ENCODE data around the gene GEMIN2. TPM values are rescaled to one million over a fixed set of nuclear protein-coding genes. Genes with fewer than 3 reads are reported as not detected.
"Not testable (repeated sequence)": the region's sequence is repeated elsewhere in the genome, so short reads cannot be mapped to it uniquely, and the experiment has no call there.

GEMIN2 gene
- total RNA-seq, 4 donors from 2014 or later: 12.0 to 26.1 (median 20.6) TPM

GRCh38 chr14:39181026-39181692, 67.0 kb downstream of the GEMIN2 start:
- Histone ChIP-seq H3K4me1 (peaks cover 0 to 39% (median 7%) of the 10 kb centered on the region in 4 donors), H3K9me3 (no peaks in the 10 kb centered on the region), H3K27me3 (no peaks in the 10 kb centered on the region), H3K27ac (no peak overlapping the region), H3K4me3 (no peak overlapping the region), H3K36me3 (peaks cover 10 to 91% (median 19%) of the 10 kb centered on the region in 3 donors)
- TF ChIP-seq EP300 (IDR thresholded peaks at IDR 0.05) (no peak), POLR2A (IDR thresholded peaks at IDR 0.05) (no peak)
- TF ChIP-seq, protein P1, sequence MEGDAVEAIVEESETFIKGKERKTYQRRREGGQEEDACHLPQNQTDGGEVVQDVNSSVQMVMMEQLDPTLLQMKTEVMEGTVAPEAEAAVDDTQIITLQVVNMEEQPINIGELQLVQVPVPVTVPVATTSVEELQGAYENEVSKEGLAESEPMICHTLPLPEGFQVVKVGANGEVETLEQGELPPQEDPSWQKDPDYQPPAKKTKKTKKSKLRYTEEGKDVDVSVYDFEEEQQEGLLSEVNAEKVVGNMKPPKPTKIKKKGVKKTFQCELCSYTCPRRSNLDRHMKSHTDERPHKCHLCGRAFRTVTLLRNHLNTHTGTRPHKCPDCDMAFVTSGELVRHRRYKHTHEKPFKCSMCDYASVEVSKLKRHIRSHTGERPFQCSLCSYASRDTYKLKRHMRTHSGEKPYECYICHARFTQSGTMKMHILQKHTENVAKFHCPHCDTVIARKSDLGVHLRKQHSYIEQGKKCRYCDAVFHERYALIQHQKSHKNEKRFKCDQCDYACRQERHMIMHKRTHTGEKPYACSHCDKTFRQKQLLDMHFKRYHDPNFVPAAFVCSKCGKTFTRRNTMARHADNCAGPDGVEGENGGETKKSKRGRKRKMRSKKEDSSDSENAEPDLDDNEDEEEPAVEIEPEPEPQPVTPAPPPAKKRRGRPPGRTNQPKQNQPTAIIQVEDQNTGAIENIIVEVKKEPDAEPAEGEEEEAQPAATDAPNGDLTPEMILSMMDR (IDR thresholded peaks at IDR 0.05): no peak
- 93 to 94% methylated on average over 7 of the region's 7 CpGs for WGBS, 2 donors
- DNase-seq (ENCODE audit: low spot score in 2 of 2): no peak

DNA sequence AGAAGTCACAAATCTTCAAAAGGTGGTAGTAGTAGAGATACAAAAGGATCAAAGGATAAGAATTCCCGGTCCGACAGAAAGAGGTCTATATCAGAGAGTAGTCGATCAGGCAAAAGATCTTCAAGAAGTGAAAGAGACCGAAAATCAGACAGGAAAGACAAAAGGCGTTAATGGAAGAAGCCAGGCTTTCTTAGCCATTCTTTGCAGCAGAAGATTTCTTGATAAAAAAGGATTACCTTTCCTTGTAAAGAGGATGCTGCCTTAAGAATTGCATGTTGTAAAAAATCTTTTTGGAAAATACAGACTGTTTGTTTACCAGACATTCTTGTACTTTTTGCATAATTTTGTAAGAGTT, 67.5 kb downstream of the GEMIN2 start:
- Histone ChIP-seq H3K27ac (no peak overlapping the region), H3K9me3 (no peaks in the 10 kb centered on the region), H3K36me3 (peaks cover 10 to 95% (median 19%) of the 10 kb centered on the region in 3 donors), H3K4me3 (no peak overlapping the region), H3K27me3 (no peaks in the 10 kb centered on the region), H3K4me1 (peaks cover 0 to 34% (median 2%) of the 10 kb centered on the region in 4 donors)
- DNase-seq (ENCODE audit: low spot score in 2 of 2): no peak
- 82 to 84% methylated on average over 5 of the region's 5 CpGs for WGBS, 2 donors
- no peak for TF ChIP-seq EP300 (IDR thresholded peaks at IDR 0.05)
- TF ChIP-seq, protein P1 (IDR thresholded peaks at IDR 0.05): no peak
- TF ChIP-seq POLR2A (IDR thresholded peaks at IDR 0.05): no peak

DNA sequence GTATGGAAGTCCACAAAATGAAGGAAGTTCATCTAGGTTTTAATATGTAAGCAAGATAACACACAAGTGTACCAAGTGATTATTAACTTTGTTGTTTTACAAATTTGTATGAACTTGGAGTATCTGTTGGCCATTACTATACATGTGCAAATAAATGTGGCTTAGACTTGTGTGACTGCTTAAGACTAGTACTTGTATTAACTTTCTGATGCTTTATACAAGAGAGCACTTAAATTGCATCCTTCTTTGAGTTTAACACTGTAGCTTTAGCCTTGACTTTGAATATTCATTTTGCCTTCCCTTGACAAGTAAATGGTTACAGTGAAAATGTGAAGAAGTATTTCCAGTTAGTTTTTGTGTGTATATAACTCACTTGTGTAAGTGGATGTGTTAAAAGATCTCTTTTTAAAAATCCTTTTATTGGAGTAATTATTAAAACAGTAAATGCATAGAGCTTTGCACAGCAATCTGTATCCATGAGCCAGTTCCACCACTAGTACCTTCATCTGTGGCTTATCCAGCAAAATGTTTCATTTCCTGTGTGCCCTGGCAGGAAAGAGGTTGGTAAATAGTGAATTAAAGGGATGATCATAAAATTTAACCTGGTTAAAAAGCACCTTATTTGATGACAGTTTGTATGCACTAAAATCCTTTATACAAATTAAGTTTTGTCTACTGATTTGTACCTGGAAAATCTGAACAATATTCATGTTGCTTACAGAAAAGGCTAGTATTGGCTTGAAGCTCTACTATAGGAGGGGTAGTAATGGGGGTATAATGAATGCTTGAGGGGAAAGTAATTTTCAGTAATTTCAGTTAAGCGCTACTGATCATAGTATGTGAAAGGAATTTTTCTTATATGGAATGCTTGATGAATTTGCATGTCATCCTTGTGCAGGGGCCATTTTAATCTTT, 68.9 kb downstream of the GEMIN2 start:
- H3K36me3 ChIP-seq: peaks cover 5 to 83% (median 19%) of the 10 kb centered on the region in 3 donors
- no peaks in the 10 kb centered on the region for H3K27me3 ChIP-seq
- H3K9me3 ChIP-seq: no peaks in the 10 kb centered on the region
- WGBS, 2 donors: 88 to 96% methylated on average over 1 of the region's 1 CpG
- no peak overlapping the region for H3K27ac ChIP-seq
- peaks cover 0 to 24% (median 0%) of the 10 kb centered on the region in 4 donors for H3K4me1 ChIP-seq
- TF ChIP-seq, protein P1 (IDR thresholded peaks at IDR 0.05): no peak
- no peak for TF ChIP-seq POLR2A (IDR thresholded peaks at IDR 0.05)
- no peak for TF ChIP-seq EP300 (IDR thresholded peaks at IDR 0.05)
- H3K4me3 ChIP-seq: no peak overlapping the region
- DNase-seq (ENCODE audit: low spot score in 2 of 2): no peak

GRCh38 chr14:39183685-39184003, 69.5 kb downstream of the GEMIN2 start:
- Histone ChIP-seq H3K4me1 (peaks cover 0 to 24% (median 0%) of the 10 kb centered on the region in 4 donors), H3K36me3 (peaks cover 5 to 78% (median 13%) of the 10 kb centered on the region in 3 donors)
- not testable (repeated sequence) for H3K27ac ChIP-seq; H3K9me3 ChIP-seq; H3K4me3 ChIP-seq; DNase-seq (ENCODE audit: low spot score in 2 of 2); H3K27me3 ChIP-seq
- WGBS, 2 donors: 91 to 94% methylated on average over 5 of the region's 5 CpGs

DNA sequence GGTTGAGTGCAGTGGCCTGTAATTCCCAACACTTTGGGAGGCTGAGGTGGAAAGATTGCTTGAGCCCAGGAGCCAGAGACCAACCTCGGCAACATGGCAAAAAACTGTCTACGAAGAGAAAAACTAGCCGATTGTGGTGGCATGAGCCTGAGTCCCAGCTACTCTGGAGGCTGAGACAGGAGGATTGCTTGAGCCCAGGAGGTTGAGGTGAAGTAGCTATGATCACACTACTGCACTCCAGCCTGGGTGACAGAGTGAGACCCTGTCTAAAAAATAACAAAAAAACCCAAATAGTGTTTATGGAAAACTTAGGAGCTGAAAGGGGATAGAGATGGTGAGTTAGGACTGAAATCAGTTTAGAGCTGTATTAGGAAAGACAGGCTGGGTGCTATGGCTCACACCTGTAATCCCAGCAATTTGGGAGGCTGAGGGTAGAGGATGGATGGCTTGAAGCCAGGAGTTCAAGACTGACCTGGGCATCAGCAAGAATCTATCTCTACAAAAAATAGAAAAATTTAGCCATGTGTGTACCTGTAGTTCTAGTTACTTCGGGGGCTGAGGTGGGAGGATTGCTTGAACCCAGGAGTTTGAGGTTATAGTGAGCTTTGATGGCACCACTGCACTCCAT, 70.6 kb downstream of the GEMIN2 start:
- H3K4me3 ChIP-seq: no peak overlapping the region
- no peak for DNase-seq (ENCODE audit: low spot score in 2 of 2)
- H3K4me1 ChIP-seq: peaks cover 0 to 21% (median 0%) of the 10 kb centered on the region in 4 donors
- no peak overlapping the region for H3K27ac ChIP-seq
- H3K27me3 ChIP-seq: no peaks in the 10 kb centered on the region
- TF ChIP-seq, protein P1 (IDR thresholded peaks at IDR 0.05): no peak
- TF ChIP-seq EP300 (IDR thresholded peaks at IDR 0.05): no peak
- TF ChIP-seq POLR2A (IDR thresholded peaks at IDR 0.05): no peak
- WGBS, 2 donors: 97 to 99% methylated on average over 4 of the region's 4 CpGs
- no peaks in the 10 kb centered on the region for H3K9me3 ChIP-seq
- H3K36me3 ChIP-seq: peaks cover 2 to 67% (median 5%) of the 10 kb centered on the region in 3 donors

All from tibial nerve (tissue), 4 donors.